ENCODE results near the gene SLC16A10.
"Not testable (repeated sequence)": the region's sequence is repeated elsewhere in the genome, so short reads cannot be mapped to it uniquely, and the experiment has no call there.

Gene SLC16A10

GRCh38 chr6:111129013-111129412, 41.7 kb downstream of the SLC16A10 start:
- no peak for TF ChIP-seq CTCF (IDR thresholded peaks at IDR 0.05; ENCODE audit: low read depth, low read length, missing control alignments)
- Histone ChIP-seq H3K27ac (no peak overlapping the region), H3K27me3 (replicated peaks) (no peaks in the 10 kb centered on the region), H3K36me3 (replicated peaks) (no peaks in the 10 kb centered on the region), H3K4me3 (ENCODE audit: low read depth, low read length) (no peak overlapping the region)
- in situ Hi-C loops (cut with HindIII; ENCODE audit: low pct_ligation_motif_present, low sequenced_read_pairs) = no loop called here
- no peak for DNase-seq

DNA sequence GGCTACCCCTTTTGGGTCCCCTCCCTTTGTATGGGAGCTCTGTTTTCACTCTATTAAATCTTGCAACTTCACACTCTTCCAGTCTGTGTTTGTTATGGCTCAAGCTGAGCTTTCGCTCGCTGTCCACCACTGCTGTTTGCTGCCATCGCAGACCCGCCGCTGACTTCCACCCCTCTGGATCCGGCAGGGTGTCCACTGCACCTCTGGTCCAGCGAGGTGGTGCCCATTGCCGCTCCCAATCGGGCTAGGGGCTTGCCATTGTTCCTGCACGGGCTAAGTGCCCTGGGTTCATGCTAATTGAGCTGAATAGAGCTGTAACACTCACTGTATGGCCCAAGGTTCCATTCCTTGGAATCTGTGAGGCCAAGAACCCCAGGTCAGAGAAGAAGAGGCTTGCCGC, 43.7 kb downstream of the SLC16A10 start:
- DNase-seq; H3K27ac ChIP-seq; H3K36me3 ChIP-seq (replicated peaks); in situ Hi-C loops (cut with HindIII; ENCODE audit: low pct_ligation_motif_present, low sequenced_read_pairs); H3K4me3 ChIP-seq (ENCODE audit: low read depth, low read length); H3K27me3 ChIP-seq (replicated peaks): not testable (repeated sequence)

DNA sequence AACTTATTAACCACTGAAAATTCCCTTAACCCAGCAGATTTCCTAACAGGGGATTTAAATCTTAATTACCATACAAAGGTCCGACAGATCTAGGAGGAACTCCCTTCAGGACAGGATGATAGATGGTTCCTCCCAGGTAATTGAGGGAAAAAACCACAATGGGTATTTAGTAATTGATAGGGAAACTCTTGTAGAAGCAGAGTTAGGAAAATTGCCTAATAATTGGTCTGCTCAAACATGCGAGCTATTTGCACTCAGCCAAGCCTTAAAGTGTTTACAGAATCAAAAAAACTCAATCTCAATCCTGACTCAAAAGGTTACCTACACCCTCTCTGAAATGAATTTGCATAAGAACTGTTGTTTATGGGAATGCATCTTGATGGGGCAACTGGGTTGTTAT, 45.4 kb downstream of the SLC16A10 start:
- H3K4me3 ChIP-seq (ENCODE audit: low read depth, low read length); DNase-seq; H3K27me3 ChIP-seq (replicated peaks); H3K27ac ChIP-seq; in situ Hi-C loops (cut with HindIII; ENCODE audit: low pct_ligation_motif_present, low sequenced_read_pairs); H3K36me3 ChIP-seq (replicated peaks): not testable (repeated sequence)

GRCh38 chr6:111134236-111134869, 47.0 kb downstream of the SLC16A10 start:
- H3K4me3 ChIP-seq (ENCODE audit: low read depth, low read length); H3K27me3 ChIP-seq (replicated peaks); DNase-seq; in situ Hi-C loops (cut with HindIII; ENCODE audit: low pct_ligation_motif_present, low sequenced_read_pairs); H3K27ac ChIP-seq; H3K36me3 ChIP-seq (replicated peaks): not testable (repeated sequence)

DNA sequence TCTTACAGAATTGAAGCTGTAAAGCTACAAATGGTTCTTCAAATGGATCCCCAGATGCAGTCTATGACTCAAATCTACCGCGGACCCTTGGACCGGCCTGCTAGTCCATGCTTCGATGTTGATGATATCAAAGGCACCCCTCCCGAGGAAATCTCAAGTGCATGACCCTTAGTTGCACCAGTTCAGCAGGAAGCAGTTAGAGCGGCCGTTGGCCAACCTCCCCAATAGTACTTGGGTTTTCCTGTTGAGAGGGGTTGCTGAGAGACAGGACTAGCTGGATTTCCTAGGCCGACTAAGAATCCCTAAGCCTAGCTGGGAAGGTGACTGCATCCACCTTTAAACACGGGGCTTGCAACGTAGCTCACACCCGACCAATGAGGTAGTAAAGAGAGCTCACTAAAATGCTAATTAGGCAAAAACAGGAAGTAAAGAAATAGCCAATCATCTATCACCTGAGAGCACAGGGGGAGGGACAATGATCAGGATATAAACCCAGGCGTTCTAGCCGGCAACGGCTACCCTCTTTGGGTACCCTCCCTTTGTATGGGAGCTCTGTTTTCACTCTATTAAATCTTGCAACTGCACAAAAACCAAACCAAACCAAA, 50.3 kb downstream of the SLC16A10 start:
- in situ Hi-C loops (cut with HindIII; ENCODE audit: low pct_ligation_motif_present, low sequenced_read_pairs); H3K27me3 ChIP-seq (replicated peaks); DNase-seq; H3K4me3 ChIP-seq (ENCODE audit: low read depth, low read length); H3K36me3 ChIP-seq (replicated peaks); H3K27ac ChIP-seq: not testable (repeated sequence)

DNA sequence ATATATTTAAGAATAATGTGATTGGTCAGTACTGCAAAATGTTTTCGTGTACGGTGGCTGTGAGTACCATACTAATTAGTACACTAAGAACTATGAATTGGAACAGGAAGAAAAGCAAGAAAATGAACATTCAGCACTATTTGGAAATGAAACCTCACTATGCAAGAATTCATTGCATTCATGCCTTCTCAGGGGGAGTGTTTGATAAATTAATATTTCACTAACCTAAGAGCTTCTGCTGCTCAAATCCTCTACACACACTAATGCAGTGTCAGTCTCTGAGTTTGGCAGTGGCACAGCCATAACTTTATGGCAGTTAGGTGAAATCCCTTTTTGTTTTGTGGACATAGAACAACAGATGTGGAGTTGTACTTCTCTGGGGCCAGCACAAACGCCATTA, 60.1 kb downstream of the SLC16A10 start:
- H3K27me3 ChIP-seq (replicated peaks) = peaks cover 4% of the 10 kb centered on the region
- in situ Hi-C loops (cut with HindIII; ENCODE audit: low pct_ligation_motif_present, low sequenced_read_pairs) = no loop called here
- no peaks in the 10 kb centered on the region for H3K36me3 ChIP-seq (replicated peaks)
- DNase-seq = no peak
- no peak overlapping the region for H3K27ac ChIP-seq
- H3K4me3 ChIP-seq (ENCODE audit: low read depth, low read length) = no peak overlapping the region
- TF ChIP-seq CTCF (IDR thresholded peaks at IDR 0.05; ENCODE audit: low read depth, low read length, missing control alignments) = no peak

DNA sequence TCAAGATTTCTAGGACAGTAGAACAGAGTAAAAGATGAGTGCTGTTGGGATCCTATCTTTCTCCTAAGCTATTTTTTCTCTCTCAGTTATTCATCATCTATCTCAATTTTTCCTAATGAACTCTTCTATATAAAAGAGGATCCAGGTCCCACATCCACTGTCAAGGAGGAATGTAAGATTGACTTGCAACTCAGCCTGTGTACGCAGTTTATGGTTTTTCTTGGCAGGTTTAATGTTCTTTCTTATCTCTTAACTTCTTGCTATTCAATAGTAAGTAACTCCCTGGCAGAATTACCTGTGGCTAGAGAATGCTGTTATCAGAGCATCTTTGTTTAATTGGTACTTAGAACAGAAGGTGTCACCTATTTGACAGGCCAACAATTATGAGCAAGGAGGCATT, 60.8 kb downstream of the SLC16A10 start:
- DNase-seq = no peak
- H3K36me3 ChIP-seq (replicated peaks) = no peaks in the 10 kb centered on the region
- TF ChIP-seq CTCF (IDR thresholded peaks at IDR 0.05; ENCODE audit: low read depth, low read length, missing control alignments) = no peak
- H3K4me3 ChIP-seq (ENCODE audit: low read depth, low read length) = no peak overlapping the region
- in situ Hi-C loops (cut with HindIII; ENCODE audit: low pct_ligation_motif_present, low sequenced_read_pairs) = no loop called here
- peaks cover 4% of the 10 kb centered on the region for H3K27me3 ChIP-seq (replicated peaks)
- no peak overlapping the region for H3K27ac ChIP-seq

DNA sequence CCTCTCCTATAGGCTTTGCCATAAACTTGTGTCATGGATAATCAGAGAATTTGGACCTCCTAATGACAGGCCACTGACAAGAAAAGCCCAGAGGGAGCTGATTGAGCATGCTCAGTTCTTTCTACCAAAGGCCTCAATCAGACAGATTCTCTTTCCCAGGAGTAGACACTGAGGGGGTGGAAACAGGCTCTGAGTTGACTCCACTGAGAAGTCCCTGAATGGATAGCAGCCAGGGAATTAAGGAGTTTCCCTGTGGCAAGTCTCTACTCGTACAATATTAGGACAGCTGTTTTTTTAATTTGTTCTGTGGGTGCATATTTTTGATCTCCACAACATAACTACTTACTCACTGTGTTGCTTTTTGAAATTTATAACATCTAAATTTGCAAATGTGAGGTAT, 63.3 kb downstream of the SLC16A10 start:
- no peak for DNase-seq
- no peak for TF ChIP-seq CTCF (IDR thresholded peaks at IDR 0.05; ENCODE audit: low read depth, low read length, missing control alignments)

More for the DNA sequence above, 63.3 kb downstream of the SLC16A10 start:
- Histone ChIP-seq H3K36me3 (replicated peaks) (no peaks in the 10 kb centered on the region), H3K27ac (no peak overlapping the region), H3K27me3 (replicated peaks) (peaks cover 4% of the 10 kb centered on the region), H3K4me3 (ENCODE audit: low read depth, low read length) (no peak overlapping the region)
- in situ Hi-C loops (cut with HindIII; ENCODE audit: low pct_ligation_motif_present, low sequenced_read_pairs) = no loop called here

All from brain microvascular endothelial cell (primary cell).